SK-N-SH treated with all-trans-retinoic acid at 6 μM for 48 hours (cell line): ENCODE results near the gene CANT1.

Source experiments
- ATAC-seq: fragments of 200-7000 bp; cut with Tn5 transposase; 3 replicates; pipeline ENCODE4 v1.9.1; 2020; ENCODE audit warnings: mild to moderate bottlenecking, moderate library complexity
- ARNTL ChIP-seq: fragments of 450-650 bp; formaldehyde crosslinking; IDR thresholded peaks from 2 replicates; pipeline ENCODE4 v1.5.0; 2020; ENCODE audit warnings: low read depth, mild to moderate bottlenecking, moderate library complexity, borderline replicate concordance
- BACH2 ChIP-seq: fragments of 250-450 bp; sonication (Bioruptor Pico); IDR thresholded peaks from 2 replicates; pipeline ENCODE4 v1.9.0; 2021; ENCODE audit warnings: mild to moderate bottlenecking, borderline replicate concordance
- ESRRG ChIP-seq: fragments of 250-450 bp; sonication (Bioruptor Pico); IDR thresholded peaks from 2 replicates; pipeline ENCODE4 v1.6.1; 2021; ENCODE audit warnings: mild to moderate bottlenecking
- ISL1 ChIP-seq: fragments of 250-450 bp; sonication (Bioruptor Pico); IDR thresholded peaks from 2 replicates; pipeline ENCODE4 v2.1.2; 2022; ENCODE audit warnings: mild to moderate bottlenecking, moderate library complexity
- OSR1 ChIP-seq: fragments of 250-450 bp; sonication (Bioruptor Pico); IDR thresholded peaks from 2 replicates; pipeline ENCODE4 v1.8.0; 2022; ENCODE audit warnings: moderate library complexity, mild to moderate bottlenecking, inconsistent platforms
- PATZ1 ChIP-seq: fragments of 250-450 bp; sonication (Bioruptor Pico); IDR thresholded peaks from 2 replicates; pipeline ENCODE4 v1.8.0; 2020; ENCODE audit warnings: mild to moderate bottlenecking, moderate library complexity, borderline replicate concordance
- PPARA ChIP-seq: fragments of 250-450 bp; sonication (Bioruptor Pico); IDR thresholded peaks from 2 replicates; pipeline ENCODE4 v1.5.0; 2020; ENCODE audit warnings: mild to moderate bottlenecking, borderline replicate concordance
- RARB ChIP-seq: fragments of 250-450 bp; sonication (Bioruptor Pico); IDR thresholded peaks from 2 replicates; pipeline ENCODE4 v1.8.0; 2021; ENCODE audit warnings: mild to moderate bottlenecking, moderate library complexity
- SNAI2 ChIP-seq: fragments of 250-450 bp; sonication (Bioruptor Pico); IDR thresholded peaks from 2 replicates; pipeline ENCODE4 v1.5.0; 2020; ENCODE audit warnings: mild to moderate bottlenecking, moderate library complexity
- TCF4 ChIP-seq: fragments of 250-450 bp; sonication (Bioruptor Pico); IDR thresholded peaks from 2 replicates; pipeline ENCODE4 v1.8.0; 2021; ENCODE audit warnings: mild to moderate bottlenecking, moderate library complexity, borderline replicate concordance
- TSHZ2 ChIP-seq: fragments of 250-450 bp; sonication (Bioruptor Pico); IDR thresholded peaks from 2 replicates; pipeline ENCODE4 v1.5.0; 2020; ENCODE audit warnings: mild to moderate bottlenecking, moderate library complexity
- ZFP3 ChIP-seq: fragments of 250-450 bp; sonication (Bioruptor Pico); IDR thresholded peaks from 2 replicates; pipeline ENCODE4 v1.5.0; 2020; ENCODE audit warnings: mild to moderate bottlenecking, moderate library complexity
- ZFP30 ChIP-seq: fragments of 450-650 bp; formaldehyde crosslinking; IDR thresholded peaks from 2 replicates; pipeline ENCODE4 v1.5.0; 2022; ENCODE audit warnings: mild to moderate bottlenecking, moderate library complexity
- ZNF565 ChIP-seq: fragments of 450-650 bp; formaldehyde crosslinking; conservative IDR thresholded peaks from 2 replicates; pipeline ENCODE4 v1.5.0; 2020; ENCODE audit warnings: low read depth, mild to moderate bottlenecking, moderate library complexity
- ZNF8 ChIP-seq: fragments of 450-650 bp; formaldehyde crosslinking; IDR thresholded peaks from 2 replicates; pipeline ENCODE4 v1.5.0; 2020; ENCODE audit warnings: mild to moderate bottlenecking, moderate library complexity
- TF ChIP-seq, protein P1 (sequence below): fragments of 250-450 bp; sonication (Bioruptor Pico); IDR thresholded peaks from 2 replicates; pipeline ENCODE4 v1.8.0; 2021; ENCODE audit warnings: low read depth, mild to moderate bottlenecking, moderate library complexity, borderline replicate concordance
- TF ChIP-seq, protein P2 (sequence below): fragments of 250-450 bp; sonication (Bioruptor Pico); IDR thresholded peaks from 2 replicates; pipeline ENCODE4 v1.5.1; 2021; ENCODE audit warnings: mild to moderate bottlenecking, moderate library complexity
- TF ChIP-seq, protein P3 (sequence below): fragments of 250-450 bp; sonication (Bioruptor Pico); IDR thresholded peaks from 2 replicates; pipeline ENCODE4 v1.5.1; 2020; ENCODE audit warnings: low read depth, mild to moderate bottlenecking, moderate library complexity

The CANT1 gene

GRCh38 chr17:79047291-79047920 is 37.8 kb upstream of the CANT1 start:
- no peak for TF ChIP-seq RARB
- TF ChIP-seq ISL1 (CRISPR knock-in tag): no peak
- TF ChIP-seq PATZ1 (CRISPR knock-in tag): no peak
- no peak for TF ChIP-seq SNAI2 (CRISPR knock-in tag)
- TF ChIP-seq ZNF8 (CRISPR knock-in tag): no peak
- TF ChIP-seq, all 23 proteins: peak for 0
- no peak for ATAC-seq

DNA sequence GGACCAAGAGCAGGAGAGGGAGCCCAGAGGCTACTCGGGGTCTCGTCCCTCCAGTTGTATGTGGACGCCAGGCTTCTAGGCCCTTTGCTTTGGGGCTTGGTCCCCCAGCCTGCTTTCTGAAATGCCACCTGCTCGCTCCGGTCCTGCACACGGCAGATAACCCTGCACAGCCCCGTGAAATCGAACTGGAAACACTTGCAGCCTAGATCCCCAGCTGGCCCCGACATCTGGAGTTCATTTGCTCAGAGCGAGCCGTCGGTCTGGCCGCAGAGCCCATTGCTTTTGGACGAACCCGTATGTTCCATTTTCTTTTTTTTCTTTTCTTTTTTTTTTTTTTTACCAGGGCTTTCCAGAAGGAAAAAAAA is 37.3 kb upstream of the CANT1 start:
- TF ChIP-seq ARNTL (no peak), TCF4 (CRISPR knock-in tag) (peak; percentile 84), ZFP30 (no peak), PATZ1 (CRISPR knock-in tag) (no peak), ZNF565 (CRISPR knock-in tag) (0 out of 2 replicates have a peak, but pooled peaks have one; percentile 31)
- TF ChIP-seq, protein P1, sequence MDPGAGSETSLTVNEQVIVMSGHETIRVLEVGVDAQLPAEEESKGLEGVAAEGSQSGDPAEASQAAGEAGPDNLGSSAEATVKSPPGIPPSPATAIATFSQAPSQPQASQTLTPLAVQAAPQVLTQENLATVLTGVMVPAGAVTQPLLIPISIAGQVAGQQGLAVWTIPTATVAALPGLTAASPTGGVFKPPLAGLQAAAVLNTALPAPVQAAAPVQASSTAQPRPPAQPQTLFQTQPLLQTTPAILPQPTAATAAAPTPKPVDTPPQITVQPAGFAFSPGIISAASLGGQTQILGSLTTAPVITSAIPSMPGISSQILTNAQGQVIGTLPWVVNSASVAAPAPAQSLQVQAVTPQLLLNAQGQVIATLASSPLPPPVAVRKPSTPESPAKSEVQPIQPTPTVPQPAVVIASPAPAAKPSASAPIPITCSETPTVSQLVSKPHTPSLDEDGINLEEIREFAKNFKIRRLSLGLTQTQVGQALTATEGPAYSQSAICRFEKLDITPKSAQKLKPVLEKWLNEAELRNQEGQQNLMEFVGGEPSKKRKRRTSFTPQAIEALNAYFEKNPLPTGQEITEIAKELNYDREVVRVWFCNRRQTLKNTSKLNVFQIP (CRISPR knock-in tag): no peak
- no peak; the same call in 2 of the 3 replicates for ATAC-seq

- ATAC-seq: no peak; the same call in 1 of the 3 replicates
- no peak for TF ChIP-seq ARNTL
- TF ChIP-seq TSHZ2 (CRISPR knock-in tag): no peak
- no peak for TF ChIP-seq PPARA
- no peak for TF ChIP-seq BACH2 (CRISPR knock-in tag)
- TF ChIP-seq, protein P1 (CRISPR knock-in tag): no peak
- no peak for TF ChIP-seq SNAI2 (CRISPR knock-in tag)
- no peak for TF ChIP-seq OSR1 (CRISPR knock-in tag)
- no peak for TF ChIP-seq ESRRG (CRISPR knock-in tag)
- TF ChIP-seq ISL1 (CRISPR knock-in tag): no peak
- TF ChIP-seq ZNF8 (CRISPR knock-in tag): no peak
- TF ChIP-seq TCF4 (CRISPR knock-in tag): no peak
- TF ChIP-seq, protein P2, sequence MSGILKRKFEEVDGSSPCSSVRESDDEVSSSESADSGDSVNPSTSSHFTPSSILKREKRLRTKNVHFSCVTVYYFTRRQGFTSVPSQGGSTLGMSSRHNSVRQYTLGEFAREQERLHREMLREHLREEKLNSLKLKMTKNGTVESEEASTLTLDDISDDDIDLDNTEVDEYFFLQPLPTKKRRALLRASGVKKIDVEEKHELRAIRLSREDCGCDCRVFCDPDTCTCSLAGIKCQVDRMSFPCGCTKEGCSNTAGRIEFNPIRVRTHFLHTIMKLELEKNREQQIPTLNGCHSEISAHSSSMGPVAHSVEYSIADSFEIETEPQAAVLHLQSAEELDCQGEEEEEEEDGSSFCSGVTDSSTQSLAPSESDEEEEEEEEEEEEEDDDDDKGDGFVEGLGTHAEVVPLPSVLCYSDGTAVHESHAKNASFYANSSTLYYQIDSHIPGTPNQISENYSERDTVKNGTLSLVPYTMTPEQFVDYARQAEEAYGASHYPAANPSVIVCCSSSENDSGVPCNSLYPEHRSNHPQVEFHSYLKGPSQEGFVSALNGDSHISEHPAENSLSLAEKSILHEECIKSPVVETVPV (CRISPR knock-in tag): no peak
- TF ChIP-seq, protein P3, sequence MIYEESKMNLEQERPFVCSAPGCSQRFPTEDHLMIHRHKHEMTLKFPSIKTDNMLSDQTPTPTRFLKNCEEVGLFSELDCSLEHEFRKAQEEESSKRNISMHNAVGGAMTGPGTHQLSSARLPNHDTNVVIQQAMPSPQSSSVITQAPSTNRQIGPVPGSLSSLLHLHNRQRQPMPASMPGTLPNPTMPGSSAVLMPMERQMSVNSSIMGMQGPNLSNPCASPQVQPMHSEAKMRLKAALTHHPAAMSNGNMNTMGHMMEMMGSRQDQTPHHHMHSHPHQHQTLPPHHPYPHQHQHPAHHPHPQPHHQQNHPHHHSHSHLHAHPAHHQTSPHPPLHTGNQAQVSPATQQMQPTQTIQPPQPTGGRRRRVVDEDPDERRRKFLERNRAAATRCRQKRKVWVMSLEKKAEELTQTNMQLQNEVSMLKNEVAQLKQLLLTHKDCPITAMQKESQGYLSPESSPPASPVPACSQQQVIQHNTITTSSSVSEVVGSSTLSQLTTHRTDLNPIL: no peak
- TF ChIP-seq RARB: no peak
- TF ChIP-seq ZFP3 (CRISPR knock-in tag): no peak
These were observed 36.8 kb upstream of the CANT1 start for GRCh38 chr17:79046197-79046915.
